HPDE6-E6E7 (cell line): ENCODE results near the gene NR2F1-AS1.

Experiments
- DNase-seq: peaks from one replicate; pipeline ENCODE4 v3.0.0; 2011; ENCODE audit warnings: missing footprints; ENCODE audit errors: extremely low spot score

NR2F1-AS1 gene

DNA sequence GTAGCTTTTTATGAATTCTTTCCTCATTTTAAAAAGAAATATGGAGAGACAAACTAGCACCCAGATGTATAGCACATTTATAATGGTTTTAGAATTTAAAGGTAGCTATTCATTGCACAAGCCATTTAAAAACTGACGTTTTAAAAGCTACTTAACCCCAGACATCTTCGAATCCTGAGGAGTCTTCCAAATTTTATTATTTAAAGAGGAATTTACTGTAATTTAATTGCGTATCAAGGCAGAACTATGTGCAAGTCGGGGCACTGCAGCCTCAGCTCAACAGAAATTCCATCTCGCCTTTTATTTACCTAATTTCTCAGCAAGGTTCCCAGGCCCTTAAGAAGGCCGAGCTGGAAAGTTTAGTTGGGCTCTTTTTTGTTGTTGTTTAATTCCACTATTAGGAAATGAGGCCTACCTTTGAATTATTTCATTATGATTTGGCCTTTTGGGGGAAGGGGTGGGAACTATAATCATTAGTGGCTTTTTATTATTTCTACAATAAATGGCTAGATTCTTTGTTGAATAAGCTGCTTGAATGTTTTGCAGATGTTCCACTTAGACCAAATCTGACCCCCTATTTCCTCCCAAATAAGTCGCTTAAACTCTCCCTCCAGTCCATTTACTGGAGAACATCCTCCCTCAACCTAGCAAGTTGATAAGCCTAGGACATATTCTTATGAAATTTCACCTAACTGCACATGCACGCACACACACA, 22.2 kb upstream of the NR2F1-AS1 start:
- DNase-seq, result no peak

DNA sequence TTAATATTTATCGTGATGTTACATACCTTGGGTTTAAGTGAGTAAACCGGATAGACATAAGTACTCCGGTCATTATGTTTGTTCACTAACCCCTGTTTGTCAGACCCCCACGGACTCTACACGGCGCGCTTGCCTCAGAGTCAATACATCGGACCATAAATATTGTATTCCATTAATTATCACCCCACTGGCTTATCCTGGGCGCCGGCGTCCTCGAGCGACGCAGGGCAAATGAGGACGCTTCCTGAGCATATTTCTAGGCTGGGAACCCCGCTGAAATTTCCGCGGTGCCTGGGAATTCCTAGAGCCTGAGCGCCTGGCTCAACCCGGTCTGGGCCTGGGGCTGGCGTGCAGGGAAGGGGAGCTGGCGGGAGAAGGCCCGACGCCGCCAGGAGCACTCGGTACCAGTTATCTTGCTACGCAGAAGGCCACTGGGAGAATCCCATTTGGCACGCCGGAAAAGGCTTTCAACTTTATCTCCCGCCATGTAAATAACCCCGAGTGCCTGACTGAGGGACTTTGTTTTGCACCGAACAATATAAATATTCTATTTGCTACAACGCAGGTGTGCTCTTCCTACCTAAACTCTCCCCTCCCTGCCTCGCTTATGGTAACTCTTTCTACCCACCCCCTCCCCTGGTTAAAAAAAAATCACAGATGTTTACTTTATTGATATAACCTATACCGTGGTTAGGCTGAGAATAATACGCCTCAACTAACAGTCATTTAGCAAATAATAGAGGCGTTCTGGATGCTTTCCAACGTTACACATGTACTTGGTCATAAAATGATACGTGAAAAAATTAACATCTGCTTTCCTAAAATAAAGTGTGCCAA, 21.4 kb upstream of the NR2F1-AS1 start:
- no peak for DNase-seq

DNA sequence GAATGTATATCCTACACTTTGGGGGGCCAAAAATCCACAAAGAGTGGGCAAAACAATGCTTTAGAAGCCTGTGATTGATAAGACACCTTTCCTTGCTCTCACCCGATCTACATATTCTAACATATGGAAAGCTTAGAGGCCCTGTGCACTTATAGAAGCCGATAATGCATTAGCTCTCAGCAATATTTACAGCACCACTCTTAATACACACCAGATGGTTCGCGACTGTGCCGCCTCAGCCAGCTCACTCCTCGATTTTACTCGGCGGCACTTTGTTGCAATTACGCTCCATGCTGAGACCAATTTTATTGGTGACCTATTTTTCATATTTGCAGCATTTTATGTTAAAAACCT, 20.8 kb upstream of the NR2F1-AS1 start:
- DNase-seq, result no peak

DNA sequence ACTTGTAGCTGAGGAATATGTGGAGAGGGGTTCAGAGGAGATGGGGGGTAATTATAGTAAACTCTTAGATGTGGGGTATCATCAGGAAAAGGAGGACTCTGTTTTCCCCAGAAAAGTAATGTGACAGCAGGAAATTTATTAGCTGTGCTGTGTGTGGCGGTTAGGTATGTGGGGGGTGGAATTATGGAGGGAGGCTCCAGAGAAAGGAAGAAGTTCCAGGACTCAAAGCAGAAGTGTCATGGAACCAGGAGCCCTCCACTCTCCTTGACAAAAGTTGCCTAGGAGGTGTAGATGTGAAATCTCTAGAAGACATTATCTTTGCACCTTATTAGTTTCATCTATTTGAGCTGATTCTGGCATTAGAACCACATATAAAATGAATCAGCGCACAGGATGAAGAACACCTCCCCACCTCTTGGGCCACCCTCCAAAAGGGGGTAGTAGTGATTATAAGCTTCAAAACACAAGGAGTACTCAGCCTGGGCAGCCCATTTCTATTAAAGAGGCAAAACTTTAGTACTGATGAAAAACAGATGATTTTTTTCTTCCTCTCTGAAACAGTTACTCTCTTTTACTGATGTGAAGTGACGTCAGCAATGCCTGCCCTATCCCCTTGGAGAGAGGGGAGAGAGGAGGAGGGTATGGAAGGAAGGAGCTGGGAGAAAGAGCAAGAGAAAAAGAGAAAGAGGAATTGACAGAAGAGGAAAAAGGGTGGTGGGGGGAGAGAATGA, 20.2 kb upstream of the NR2F1-AS1 start:
- no peak for DNase-seq

DNA sequence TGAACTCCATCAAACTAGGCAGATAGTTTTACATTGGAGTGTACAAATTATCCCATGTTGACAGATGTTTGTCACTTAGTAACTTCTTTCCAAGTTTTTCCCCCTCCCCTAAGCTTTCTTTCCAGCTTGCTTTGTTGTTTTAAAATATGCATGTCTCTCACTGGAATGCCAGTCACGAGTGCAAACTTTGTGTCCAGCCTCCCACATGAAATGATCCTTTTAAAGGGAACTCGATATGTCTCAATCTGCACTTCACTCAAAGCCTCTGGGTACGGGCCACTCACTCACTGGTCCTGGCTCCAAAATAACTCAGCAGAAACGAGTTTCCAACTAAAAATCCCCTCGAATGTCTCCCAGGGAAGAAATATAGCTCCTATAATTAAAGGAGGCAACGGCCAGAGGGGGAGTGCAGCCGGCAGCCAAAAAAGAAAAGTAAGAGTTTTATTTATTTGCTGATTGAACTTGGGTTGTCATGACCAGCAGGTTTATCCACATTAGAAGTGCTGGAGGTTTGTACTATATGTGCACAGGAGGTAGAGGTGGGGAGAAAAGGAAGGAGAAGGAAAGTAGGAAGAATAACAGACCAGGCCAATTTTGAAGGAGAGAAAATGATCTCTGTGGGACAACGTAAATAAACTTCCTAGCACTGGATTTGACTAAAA, 19.5 kb upstream of the NR2F1-AS1 start:
- no peak for DNase-seq

DNA sequence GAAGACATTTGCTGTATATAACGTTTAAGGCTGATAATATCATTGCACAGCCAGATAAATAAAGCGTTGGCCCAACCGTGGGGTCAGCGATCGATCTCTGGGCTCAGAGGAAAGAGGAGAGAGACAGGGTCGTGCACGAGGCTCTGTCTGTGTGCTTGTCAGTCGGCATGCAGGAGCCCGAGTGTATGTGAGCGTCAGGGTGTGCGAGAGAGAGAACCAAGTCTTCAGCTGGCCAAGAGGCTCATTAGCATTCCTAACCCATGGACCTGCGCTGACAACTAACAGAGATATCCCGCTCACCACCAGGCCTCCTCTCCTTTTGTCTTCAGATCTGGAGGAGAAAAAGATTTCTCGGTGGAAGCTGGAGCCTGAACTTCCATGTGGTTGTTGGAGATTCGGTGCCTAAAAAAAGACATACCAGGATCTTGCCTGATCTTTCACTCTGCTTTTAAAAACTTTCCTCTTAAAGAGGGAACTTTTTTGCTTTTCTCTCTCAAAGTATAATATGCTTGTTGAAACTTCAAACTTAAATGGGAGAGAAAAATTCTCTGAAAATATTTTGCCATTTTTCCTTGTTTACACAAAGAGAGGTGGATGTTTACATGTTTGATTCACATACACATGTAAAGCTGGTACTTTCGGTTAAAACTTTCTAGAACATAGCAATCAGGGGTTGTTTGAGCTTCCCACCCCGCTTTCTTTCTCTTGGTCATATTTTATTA, 18.5 kb upstream of the NR2F1-AS1 start:
- no peak for DNase-seq

DNA sequence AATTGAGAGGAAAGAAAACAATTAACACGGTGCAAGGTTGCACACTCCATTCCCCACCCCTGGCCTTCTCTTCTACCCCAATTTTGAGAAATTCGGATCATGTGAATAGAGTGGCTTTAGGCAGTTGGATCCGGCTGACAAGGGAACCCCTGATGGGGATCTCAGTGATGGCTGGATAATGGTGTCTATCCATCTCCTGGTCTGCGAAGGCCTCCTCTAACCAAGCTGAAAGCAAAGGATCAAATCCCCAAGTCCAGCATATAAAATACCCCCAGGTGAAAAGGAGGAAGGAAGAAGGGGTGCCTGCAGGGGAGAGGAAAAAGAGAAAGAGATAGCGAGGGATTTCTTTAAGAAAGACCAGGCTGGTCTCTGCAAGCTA, 18.0 kb upstream of the NR2F1-AS1 start:
- no peak for DNase-seq

DNA sequence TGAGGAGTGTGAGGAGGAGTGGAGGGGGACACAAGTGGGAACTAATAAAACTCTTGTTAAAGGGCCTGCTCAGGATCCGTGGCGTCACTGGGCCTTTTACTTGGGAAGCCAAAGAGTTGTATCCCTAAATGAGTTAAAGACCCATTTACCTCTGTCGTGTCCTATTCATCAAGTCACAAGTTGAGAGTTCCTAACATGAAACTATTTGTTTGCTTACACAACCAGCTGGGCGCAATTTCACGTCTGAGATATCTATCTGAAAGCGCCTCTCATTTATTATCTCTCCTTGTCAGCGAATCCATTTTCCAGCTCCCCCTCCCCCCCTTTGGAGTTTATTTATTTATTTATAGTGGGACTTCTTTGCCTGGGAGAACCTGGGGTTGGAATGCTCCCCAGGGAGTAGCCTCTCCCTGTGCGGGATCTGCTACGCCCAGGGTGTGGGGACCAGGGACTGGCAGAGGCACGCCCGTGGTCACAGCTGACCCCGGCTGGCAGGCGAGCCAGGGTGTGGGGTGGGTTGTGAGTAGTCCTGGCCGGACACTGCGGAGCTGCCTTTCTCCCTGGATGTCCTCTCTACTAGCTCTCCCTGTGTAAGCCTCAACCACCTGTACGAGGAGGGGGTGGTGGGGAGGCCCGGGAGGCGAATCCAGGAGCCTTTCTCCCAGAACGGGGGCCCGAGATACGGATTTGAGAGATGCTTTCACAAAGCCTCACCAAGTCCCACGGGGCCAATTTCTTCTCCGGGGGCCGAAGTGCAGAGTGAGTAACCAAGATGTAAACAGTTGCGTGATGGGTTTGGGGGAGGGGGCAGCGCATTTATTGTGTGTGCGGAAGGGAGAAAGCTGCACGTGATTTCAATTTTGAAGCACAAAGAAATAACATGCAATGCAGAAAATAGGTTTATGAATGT, 17.3 kb upstream of the NR2F1-AS1 start:
- no peak for DNase-seq

DNA sequence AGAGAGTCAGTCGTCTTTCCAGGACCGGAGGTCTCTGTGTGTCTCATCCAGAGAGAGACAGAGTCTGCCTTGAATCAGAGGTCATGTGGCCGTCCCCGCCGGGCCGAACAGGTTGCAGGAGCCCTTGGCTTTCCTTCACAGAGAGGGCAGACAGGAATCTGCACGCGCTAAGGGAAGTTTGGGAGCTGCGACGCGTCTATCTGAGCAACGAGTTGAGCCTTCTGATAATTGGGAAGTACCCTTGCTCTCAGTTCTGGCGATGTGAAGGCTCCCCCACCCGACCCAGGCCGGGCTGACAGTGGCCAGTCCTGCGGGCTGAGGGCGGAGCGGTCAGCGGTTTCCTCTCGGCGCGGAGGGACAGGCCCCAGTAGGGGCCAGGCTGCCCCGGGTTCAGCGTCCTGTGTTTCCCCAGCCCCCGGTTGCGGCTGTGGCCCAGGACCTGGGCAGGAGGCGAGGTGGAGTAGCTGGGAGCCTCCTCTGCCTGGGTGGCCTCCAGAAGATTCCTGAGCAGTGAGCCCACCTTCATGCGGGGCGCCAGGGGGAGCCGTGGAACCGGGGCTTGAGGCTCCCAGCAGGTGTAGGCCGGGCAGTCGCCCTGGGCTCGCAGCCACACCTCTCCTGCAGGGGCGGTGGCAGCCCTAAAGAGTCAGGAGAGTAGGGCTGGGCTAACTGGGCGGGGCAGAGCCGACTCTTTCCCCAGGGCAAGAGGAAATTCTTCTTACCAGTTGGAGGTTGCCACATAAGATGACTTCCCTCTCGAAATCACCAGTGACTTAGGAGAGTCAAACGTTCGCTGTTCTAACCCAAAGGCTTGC, 15.9 kb upstream of the NR2F1-AS1 start:
- DNase-seq, result no peak

DNA sequence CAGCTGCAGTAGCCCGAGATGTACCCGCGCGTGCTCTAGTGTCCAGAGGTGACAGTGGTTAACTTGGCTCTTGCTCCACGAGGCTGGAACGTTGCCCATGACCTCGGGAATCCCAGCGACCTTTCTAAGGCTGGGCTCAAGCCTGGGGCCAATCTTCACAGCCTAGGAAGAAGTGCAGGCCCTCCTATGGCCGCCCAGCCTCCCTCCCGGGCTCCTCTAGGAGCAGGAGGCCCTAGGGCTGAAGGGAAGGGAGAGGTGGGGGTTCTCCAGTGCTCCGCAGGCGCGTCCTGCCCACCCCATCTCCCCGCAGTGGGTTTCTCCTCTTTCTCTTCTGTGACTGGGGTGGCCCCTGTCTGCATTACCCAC, 15.3 kb upstream of the NR2F1-AS1 start:
- no peak for DNase-seq

DNA sequence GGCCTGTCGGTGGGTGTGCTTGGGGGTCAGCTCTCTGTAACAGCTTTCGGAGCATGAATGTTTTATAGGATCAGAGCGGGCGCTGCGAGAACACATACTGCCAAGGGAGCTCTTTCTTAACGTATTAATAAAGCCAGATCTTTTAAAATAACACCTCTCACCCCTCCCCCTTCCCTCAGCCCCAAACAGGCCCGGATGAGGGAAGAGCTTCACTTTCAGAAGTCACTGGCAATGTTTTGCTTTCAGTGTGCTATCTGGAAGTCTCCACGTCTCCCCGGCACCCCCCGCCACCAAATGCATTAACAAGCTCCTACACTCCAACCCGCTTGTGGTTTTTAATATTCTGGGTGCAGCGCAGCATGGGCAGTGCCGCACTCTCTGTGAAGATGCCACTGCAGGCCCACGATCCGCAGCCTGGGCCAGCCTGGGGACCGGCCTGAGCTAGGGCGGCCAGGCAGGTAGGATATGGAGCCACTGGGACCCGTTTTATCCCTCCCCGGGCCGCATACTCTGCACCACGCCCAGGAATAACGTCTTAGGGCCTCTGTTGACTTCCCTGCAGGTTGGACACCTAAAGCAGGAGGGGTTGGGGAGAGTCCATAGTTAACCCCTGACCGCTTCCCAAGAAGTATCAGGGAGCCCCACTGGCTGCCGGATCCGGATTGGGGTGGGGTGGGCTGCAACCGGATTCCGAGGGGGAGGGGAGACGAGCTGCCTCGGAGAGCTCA, 14.6 kb upstream of the NR2F1-AS1 start:
- no peak for DNase-seq

DNA sequence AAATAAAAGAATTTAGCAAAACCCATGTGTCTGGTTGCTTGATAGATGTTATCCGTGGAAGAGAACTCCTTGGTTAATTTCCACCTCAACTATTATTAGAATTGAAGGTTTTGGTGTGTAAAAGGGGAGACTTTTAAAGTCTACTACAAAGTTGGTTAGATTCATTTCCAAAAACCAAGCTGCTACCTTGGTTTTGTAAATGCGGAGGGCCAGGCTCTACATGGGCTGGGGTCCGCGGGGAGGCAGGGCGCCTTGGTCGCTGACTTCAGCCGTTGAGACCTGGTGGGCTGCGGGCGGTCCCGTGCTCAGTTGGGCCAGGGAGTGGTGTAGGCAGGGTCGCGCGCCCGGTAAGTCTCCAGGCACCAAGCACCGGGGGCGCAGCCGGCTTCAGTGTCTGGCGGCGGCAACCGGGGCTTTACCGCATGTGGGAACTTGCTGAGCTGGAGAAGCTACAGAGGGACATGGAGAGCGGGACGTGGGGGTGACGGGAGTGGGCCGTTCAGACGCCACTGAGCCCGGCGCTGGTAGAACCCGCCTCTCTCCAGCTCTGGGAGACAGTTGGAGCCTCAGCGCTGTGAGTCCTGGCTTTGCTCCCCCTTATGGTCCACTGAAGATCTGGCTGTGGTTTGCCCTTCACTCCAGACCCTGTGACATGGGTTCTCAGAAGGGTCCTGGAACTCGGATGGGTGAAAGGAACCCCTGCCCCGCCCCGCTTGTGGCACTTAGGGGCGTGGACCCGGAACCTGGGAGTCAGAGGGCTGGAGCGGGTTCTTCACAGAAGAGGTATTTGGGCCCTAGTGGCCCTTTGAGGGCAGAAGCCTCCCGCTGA, 13.8 kb upstream of the NR2F1-AS1 start:
- no peak for DNase-seq

DNA sequence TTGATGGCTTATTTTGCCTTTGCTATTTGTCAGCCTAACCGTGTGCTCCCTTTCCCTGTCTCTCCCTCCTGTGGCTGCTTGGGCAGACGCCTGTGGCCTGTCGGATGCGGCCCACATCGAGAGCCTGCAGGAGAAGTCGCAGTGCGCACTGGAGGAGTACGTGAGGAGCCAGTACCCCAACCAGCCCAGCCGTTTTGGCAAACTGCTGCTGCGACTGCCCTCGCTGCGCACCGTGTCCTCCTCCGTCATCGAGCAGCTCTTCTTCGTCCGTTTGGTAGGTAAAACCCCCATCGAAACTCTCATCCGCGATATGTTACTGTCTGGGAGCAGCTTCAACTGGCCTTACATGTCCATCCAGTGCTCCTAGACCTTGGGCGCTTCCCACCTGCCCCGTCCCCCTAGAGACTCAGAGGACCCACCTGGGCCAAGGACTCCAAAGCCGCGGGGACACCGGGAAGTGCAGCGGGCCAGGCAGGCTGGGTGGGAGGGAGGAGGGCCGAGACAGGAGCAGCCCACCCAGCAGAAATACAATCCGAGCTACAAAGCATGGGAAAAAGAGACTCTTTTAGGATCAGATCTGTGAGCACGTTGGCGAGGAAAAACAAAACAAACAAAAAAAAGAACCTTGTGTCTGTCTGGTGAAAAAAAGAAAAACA, 12.6 kb upstream of the NR2F1-AS1 start:
- DNase-seq, result no peak

DNA sequence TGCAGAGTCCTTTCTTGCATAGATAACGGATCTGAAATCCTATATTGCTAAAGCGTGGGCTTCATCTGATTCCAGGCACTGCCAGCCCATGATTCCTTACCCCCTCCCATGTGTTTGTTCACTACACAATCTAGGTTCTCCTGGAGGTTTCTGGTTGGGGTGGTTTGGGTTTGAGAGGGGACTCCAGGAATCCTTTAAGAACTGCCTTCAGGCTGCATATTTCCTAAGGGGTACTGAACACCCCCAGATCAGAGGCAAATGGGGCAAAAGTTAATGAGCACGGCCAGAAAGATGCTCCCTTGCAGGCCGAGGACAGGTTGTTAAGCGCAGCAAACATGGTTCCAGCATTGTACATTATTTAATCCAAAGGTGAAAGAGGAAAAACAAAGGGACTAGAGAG, 11.9 kb upstream of the NR2F1-AS1 start:
- DNase-seq, result no peak

DNA sequence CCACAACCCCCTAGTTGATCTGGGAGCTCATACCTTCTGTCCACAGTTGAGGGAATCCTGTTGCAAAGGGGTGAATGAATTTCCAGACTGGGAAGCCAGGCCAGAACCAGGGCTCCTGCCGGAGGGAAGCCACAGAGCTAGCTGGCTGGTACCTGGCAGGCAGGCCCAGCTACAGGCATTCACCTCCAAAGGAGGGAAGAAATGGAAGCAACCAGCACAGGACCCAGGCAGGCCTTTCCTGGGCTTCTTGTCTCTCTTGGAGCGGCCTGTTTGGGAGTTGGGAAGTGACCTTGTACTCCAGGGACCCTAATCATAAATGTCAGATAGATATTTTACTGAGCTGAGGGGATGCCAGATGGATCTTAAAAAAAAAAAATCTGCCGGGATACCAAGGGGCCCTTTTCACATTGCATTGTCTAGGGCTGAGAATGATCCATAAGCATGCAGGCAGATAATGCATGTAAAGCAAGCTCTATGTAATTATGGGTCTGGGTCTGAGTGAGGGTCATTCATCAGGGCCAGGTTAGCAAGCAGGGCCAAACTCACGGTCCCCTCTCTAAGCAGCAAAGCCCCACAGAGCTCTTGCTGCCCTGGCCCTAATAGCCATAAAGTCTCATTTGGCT, 10.4 kb upstream of the NR2F1-AS1 start:
- no peak for DNase-seq

DNA sequence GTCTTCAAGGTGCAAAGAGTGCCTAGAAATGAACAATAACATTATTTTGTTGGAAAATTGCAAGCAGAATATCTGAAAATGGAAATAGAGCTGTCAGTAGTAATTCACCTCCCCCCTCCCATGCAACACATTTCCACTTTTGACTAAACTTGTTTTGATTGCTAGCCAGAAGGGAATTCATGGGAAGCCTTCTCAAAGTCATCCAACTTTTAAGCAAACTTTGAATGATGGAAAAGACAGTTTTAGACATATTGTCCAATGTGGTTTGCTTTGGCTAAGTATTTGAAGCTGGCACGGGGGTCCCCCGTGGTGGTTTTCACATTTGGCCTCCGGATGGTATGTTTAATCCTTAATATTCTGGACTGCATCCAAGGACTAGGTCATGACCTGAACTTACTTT, 9.5 kb upstream of the NR2F1-AS1 start:
- DNase-seq, result no peak

DNA sequence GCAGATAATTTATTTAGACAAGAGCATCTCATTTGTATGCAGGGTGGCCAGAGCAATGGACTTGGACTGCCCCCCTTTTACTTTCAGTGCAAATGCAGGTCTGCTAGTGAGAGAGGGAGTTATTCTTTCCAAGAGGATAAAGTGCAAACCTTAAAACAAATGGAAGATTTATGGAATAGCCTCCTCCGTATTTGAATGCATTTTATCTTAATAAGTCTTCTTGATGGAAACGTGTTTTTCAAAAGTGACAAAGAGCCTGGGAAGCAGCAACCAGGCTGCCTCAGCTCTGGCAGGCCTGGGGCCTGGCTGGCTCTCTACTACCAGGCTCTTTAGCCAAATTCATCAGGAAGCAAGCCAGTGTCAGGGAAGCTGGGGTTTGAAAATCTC, 8.8 kb upstream of the NR2F1-AS1 start:
- no peak for DNase-seq
